HEK293 (cell line): ENCODE results near the gene STARD13.

Source experiments
- CTCF ChIA-PET: fragments of 350-600 bp; formaldehyde crosslinking; extraction: SDS; loops from one replicate; lab custom pipeline; 2021; ENCODE audit warnings: antibody characterized with exemption; lab: Yijun Ruan, JAX
- POLR2A ChIA-PET: fragments of 300-600 bp; formaldehyde crosslinking; extraction: SDS; loops from one replicate; lab custom pipeline; 2020; ENCODE audit warnings: antibody characterized with exemption, inconsistent platforms; lab: Yijun Ruan, JAX
- H3K27ac ChIP-seq: fragments of 200-500 bp; sonication (Bioruptor generic); 2 replicates; pipeline ENCODE4 v1.5.1; 2014; ENCODE audit warnings: low read depth, low read length, control low read depth, inconsistent platforms; ENCODE audit errors: extremely low read depth
- H3K36me3 ChIP-seq, 2 experiments: fragments of 200-500 bp in 1 of 2; sonication (Bioruptor generic) in 1 of 2; 1 replicate in 1 of 2; 2 replicates in 1 of 2; pipeline ENCODE4 v1.5.1; 2014 to 2017; ENCODE audit warnings: inconsistent platforms in 2 of 2, low read length in 2 of 2; ENCODE audit not compliant: control insufficient read depth in 2 of 2, insufficient read depth in 1 of 2
- H3K4me1 ChIP-seq: fragments of 200-500 bp; sonication (Bioruptor generic); 2 replicates; pipeline ENCODE4 v1.5.1; 2014; ENCODE audit warnings: mild to moderate bottlenecking, low read length, inconsistent platforms; ENCODE audit not compliant: control insufficient read depth, insufficient read depth
- H3K4me3 ChIP-seq: 2 replicates; pipeline ENCODE4 v1.5.1; 2011; ENCODE audit warnings: low read depth, mild to moderate bottlenecking, control low read depth, low read length, moderate library complexity
- H3K9me3 ChIP-seq: fragments of 200-500 bp; sonication (Bioruptor generic); 2 replicates; pipeline ENCODE4 v1.5.1; 2014; ENCODE audit warnings: low read depth, low read length, inconsistent platforms; ENCODE audit not compliant: control insufficient read depth, insufficient read depth
- BCL11A ChIP-seq: fragments of 450-650 bp; formaldehyde crosslinking; IDR thresholded peaks from 2 replicates; pipeline ENCODE4 v1.5.1; 2016; ENCODE audit warnings: low read depth, missing biosample characterization, missing genetic modification characterization
- BCL11B ChIP-seq: fragments of 450-650 bp; formaldehyde crosslinking; IDR thresholded peaks from 2 replicates; pipeline ENCODE4 v1.5.1; 2016; ENCODE audit warnings: low read depth, missing biosample characterization, missing genetic modification characterization
- GLIS2 ChIP-seq: fragments of 450-650 bp; formaldehyde crosslinking; IDR thresholded peaks from 2 replicates; pipeline ENCODE4 v1.5.1; 2016; ENCODE audit warnings: missing biosample characterization, missing genetic modification characterization
- KLF1 ChIP-seq: fragments of 450-650 bp; formaldehyde crosslinking; IDR thresholded peaks from 2 replicates; pipeline ENCODE4 v1.5.1; 2016; ENCODE audit warnings: missing biosample characterization, missing genetic modification characterization
- OVOL3 ChIP-seq: fragments of 450-650 bp; formaldehyde crosslinking; IDR thresholded peaks from 2 replicates; pipeline ENCODE4 v1.5.1; 2016; ENCODE audit warnings: missing biosample characterization, missing genetic modification characterization
- SETDB1 ChIP-seq: IDR thresholded peaks from one replicate; pipeline ENCODE4 v1.6.1; 2017; ENCODE audit warnings: mild to moderate bottlenecking, low read length, moderate library complexity, mixed read lengths; ENCODE audit not compliant: insufficient read length
- ZNF121 ChIP-seq: fragments of 450-650 bp; formaldehyde crosslinking; IDR thresholded peaks from 2 replicates; pipeline ENCODE4 v1.5.1; 2016; ENCODE audit warnings: missing biosample characterization, missing genetic modification characterization
- ZNF132 ChIP-seq: fragments of 450-650 bp; formaldehyde crosslinking; IDR thresholded peaks from 2 replicates; pipeline ENCODE4 v1.5.1; 2017; ENCODE audit warnings: missing biosample characterization, missing genetic modification characterization, borderline replicate concordance
- ZNF416 ChIP-seq: fragments of 450-650 bp; formaldehyde crosslinking; IDR thresholded peaks from 2 replicates; pipeline ENCODE4 v1.5.1; 2016; ENCODE audit warnings: missing biosample characterization, missing genetic modification characterization
- ZNF544 ChIP-seq: fragments of 450-650 bp; formaldehyde crosslinking; IDR thresholded peaks from 2 replicates; pipeline ENCODE4 v1.5.0; 2017; ENCODE audit warnings: missing biosample characterization, missing genetic modification characterization
- ZNF580 ChIP-seq: fragments of 450-650 bp; formaldehyde crosslinking; IDR thresholded peaks from 2 replicates; pipeline ENCODE4 v1.5.1; 2016; ENCODE audit warnings: missing biosample characterization, missing genetic modification characterization
- ZNF621 ChIP-seq: fragments of 450-650 bp; formaldehyde crosslinking; IDR thresholded peaks from 2 replicates; pipeline ENCODE4 v1.5.1; 2017; ENCODE audit warnings: missing biosample characterization, missing genetic modification characterization
- ZNF785 ChIP-seq: fragments of 450-650 bp; formaldehyde crosslinking; IDR thresholded peaks from 2 replicates; pipeline ENCODE4 v1.5.1; 2016; ENCODE audit warnings: missing biosample characterization, missing genetic modification characterization
- TF ChIP-seq, protein P1 (sequence below): fragments of 450-650 bp; formaldehyde crosslinking; conservative IDR thresholded peaks from 2 replicates; pipeline ENCODE4 v1.5.1; 2016; ENCODE audit warnings: low read depth, missing biosample characterization, missing genetic modification characterization
- TF ChIP-seq, protein P2 (sequence below): fragments of 450-650 bp; formaldehyde crosslinking; IDR thresholded peaks from 2 replicates; pipeline ENCODE4 v1.5.1; 2016; ENCODE audit warnings: missing biosample characterization, missing genetic modification characterization
- TF ChIP-seq, protein P3 (sequence below): fragments of 450-650 bp; formaldehyde crosslinking; IDR thresholded peaks from 2 replicates; pipeline ENCODE4 v1.5.1; 2016; ENCODE audit warnings: missing biosample characterization, missing genetic modification characterization, borderline replicate concordance

STARD13 gene

GRCh38 chr13:33110713-33111413 lies 174.7 kb downstream of the STARD13 start:
- Histone ChIP-seq H3K4me3 (no peak overlapping the region), H3K4me1 (no peaks in the 10 kb centered on the region), H3K27ac (no peak overlapping the region), H3K9me3 (no peaks in the 10 kb centered on the region), H3K36me3 (peaks cover 0 to 23% of the 10 kb centered on the region in 2 experiments; a peak in 1 of 3 replicates)
- TF ChIP-seq ZNF132 (tag by site-specific recombination) (no peak), ZNF121 (no peak), KLF1 (tag by site-specific recombination) (no peak), GLIS2 (tag by site-specific recombination) (no peak), SETDB1 (no peak), BCL11A (tag by site-specific recombination) (no peak), ZNF580 (tag by site-specific recombination) (no peak), BCL11B (tag by site-specific recombination) (no peak), ZNF416 (tag by site-specific recombination) (no peak), ZNF785 (tag by site-specific recombination) (no peak), ZNF621 (tag by site-specific recombination) (no peak), OVOL3 (no peak), ZNF544 (tag by site-specific recombination) (no peak)
- TF ChIP-seq, protein P1, sequence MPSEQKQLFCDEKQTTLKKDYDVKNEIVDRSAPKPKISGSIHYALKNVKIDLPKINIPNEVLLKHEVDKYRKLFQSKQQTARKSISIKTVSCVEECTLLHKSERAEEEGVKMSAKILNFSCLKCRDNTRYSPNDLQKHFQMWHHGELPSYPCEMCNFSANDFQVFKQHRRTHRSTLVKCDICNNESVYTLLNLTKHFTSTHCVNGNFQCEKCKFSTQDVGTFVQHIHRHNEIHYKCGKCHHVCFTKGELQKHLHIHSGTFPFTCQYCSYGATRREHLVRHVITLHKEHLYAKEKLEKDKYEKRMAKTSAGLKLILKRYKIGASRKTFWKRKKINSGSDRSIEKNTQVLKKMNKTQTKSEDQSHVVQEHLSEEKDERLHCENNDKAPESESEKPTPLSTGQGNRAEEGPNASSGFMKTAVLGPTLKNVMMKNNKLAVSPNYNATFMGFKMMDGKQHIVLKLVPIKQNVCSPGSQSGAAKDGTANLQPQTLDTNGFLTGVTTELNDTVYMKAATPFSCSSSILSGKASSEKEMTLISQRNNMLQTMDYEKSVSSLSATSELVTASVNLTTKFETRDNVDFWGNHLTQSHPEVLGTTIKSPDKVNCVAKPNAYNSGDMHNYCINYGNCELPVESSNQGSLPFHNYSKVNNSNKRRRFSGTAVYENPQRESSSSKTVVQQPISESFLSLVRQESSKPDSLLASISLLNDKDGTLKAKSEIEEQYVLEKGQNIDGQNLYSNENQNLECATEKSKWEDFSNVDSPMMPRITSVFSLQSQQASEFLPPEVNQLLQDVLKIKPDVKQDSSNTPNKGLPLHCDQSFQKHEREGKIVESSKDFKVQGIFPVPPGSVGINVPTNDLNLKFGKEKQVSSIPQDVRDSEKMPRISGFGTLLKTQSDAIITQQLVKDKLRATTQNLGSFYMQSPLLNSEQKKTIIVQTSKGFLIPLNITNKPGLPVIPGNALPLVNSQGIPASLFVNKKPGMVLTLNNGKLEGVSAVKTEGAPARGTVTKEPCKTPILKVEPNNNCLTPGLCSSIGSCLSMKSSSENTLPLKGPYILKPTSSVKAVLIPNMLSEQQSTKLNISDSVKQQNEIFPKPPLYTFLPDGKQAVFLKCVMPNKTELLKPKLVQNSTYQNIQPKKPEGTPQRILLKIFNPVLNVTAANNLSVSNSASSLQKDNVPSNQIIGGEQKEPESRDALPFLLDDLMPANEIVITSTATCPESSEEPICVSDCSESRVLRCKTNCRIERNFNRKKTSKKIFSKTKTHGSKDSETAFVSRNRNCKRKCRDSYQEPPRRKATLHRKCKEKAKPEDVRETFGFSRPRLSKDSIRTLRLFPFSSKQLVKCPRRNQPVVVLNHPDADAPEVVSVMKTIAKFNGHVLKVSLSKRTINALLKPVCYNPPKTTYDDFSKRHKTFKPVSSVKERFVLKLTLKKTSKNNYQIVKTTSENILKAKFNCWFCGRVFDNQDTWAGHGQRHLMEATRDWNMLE (tag by site-specific recombination): no peak
- TF ChIP-seq, protein P2, sequence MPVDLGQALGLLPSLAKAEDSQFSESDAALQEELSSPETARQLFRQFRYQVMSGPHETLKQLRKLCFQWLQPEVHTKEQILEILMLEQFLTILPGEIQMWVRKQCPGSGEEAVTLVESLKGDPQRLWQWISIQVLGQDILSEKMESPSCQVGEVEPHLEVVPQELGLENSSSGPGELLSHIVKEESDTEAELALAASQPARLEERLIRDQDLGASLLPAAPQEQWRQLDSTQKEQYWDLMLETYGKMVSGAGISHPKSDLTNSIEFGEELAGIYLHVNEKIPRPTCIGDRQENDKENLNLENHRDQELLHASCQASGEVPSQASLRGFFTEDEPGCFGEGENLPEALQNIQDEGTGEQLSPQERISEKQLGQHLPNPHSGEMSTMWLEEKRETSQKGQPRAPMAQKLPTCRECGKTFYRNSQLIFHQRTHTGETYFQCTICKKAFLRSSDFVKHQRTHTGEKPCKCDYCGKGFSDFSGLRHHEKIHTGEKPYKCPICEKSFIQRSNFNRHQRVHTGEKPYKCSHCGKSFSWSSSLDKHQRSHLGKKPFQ (tag by site-specific recombination): no peak
- TF ChIP-seq, protein P3, sequence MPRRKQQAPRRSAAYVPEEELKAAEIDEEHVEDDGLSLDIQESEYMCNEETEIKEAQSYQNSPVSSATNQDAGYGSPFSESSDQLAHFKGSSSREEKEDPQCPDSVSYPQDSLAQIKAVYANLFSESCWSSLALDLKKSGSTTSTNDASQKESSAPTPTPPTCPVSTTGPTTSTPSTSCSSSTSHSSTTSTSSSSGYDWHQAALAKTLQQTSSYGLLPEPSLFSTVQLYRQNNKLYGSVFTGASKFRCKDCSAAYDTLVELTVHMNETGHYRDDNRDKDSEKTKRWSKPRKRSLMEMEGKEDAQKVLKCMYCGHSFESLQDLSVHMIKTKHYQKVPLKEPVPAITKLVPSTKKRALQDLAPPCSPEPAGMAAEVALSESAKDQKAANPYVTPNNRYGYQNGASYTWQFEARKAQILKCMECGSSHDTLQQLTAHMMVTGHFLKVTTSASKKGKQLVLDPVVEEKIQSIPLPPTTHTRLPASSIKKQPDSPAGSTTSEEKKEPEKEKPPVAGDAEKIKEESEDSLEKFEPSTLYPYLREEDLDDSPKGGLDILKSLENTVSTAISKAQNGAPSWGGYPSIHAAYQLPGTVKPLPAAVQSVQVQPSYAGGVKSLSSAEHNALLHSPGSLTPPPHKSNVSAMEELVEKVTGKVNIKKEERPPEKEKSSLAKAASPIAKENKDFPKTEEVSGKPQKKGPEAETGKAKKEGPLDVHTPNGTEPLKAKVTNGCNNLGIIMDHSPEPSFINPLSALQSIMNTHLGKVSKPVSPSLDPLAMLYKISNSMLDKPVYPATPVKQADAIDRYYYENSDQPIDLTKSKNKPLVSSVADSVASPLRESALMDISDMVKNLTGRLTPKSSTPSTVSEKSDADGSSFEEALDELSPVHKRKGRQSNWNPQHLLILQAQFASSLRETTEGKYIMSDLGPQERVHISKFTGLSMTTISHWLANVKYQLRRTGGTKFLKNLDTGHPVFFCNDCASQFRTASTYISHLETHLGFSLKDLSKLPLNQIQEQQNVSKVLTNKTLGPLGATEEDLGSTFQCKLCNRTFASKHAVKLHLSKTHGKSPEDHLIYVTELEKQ (tag by site-specific recombination): no peak
- CTCF ChIA-PET: no interaction called here
- POLR2A ChIA-PET: no interaction called here
